Stimulated activated naive B cell treated with anti-CD40 and anti-IgM and Interleukin-4, amounts not matched to agents 10 μg/mL and 1 μg/mL and 100 μg/mL, for 72 hours (primary cell): ENCODE results near the gene SNX32.
A peak's percentile ranks its signal among the peaks of the same experiment; 100 is the strongest.

Source experiments
- ATAC-seq, 2 donors: fragments of 150-1000 bp; cut with Tn5 transposase; replicated peaks; 2 replicates each; pipeline ENCODE4 v1.10.0; 2021; ENCODE audit warnings: moderate library complexity in 1 of 2
- DNase-seq: peaks from one replicate; pipeline ENCODE4 v3.0.0; 2021
- H3K27ac Mint-ChIP-seq: one replicate; pipeline ENCODE4 v1.8.0; 2022; ENCODE audit warnings: mild to moderate bottlenecking, mixed read lengths
- H3K27me3 Mint-ChIP-seq, 2 donors: one replicate each; pipeline ENCODE4 v1.8.0; 2022; ENCODE audit warnings: mixed read lengths in 2 of 2
- H3K36me3 Mint-ChIP-seq, 2 donors: one replicate each; pipeline ENCODE4 v1.8.0; 2022; ENCODE audit warnings: mixed read lengths in 2 of 2, mild to moderate bottlenecking in 1 of 2
- H3K4me1 Mint-ChIP-seq, 2 donors: one replicate each; pipeline ENCODE4 v1.8.0; 2022; ENCODE audit warnings: mixed read lengths in 2 of 2, mild to moderate bottlenecking in 1 of 2
- H3K4me3 Mint-ChIP-seq, 2 donors: one replicate each; pipeline ENCODE4 v1.8.0; 2022; ENCODE audit warnings: mild to moderate bottlenecking in 2 of 2, mixed read lengths in 2 of 2, moderate library complexity in 1 of 2
- H3K9me3 Mint-ChIP-seq, 2 donors: one replicate each; pipeline ENCODE4 v1.8.0; 2022; ENCODE audit warnings: mixed read lengths in 2 of 2, mild to moderate bottlenecking in 1 of 2

Gene SNX32

GRCh38 chr11:65869643-65870306 is 36.0 kb downstream of the SNX32 start:
- Mint-ChIP-seq H3K27ac (peak overlapping the region; percentile 59), H3K27me3 (peaks cover 0 to 8% of the 10 kb centered on the region in 2 donors), H3K9me3 (no peaks in the 10 kb centered on the region), H3K4me1 (peaks cover 27 to 28% of the 10 kb centered on the region in 2 donors), H3K36me3 (peaks cover 23 to 33% of the 10 kb centered on the region in 2 donors), H3K4me3 (no peak overlapping the region)
- no peak for ATAC-seq
- DNase-seq = no peak

- Mint-ChIP-seq H3K27me3 (peaks cover 0 to 8% of the 10 kb centered on the region in 2 donors), H3K4me1 (peaks cover 24 to 28% of the 10 kb centered on the region in 2 donors), H3K9me3 (no peaks in the 10 kb centered on the region), H3K36me3 (peaks cover 19 to 29% of the 10 kb centered on the region in 2 donors), H3K27ac (peak overlapping the region; percentile 70), H3K4me3 (no peak overlapping the region)
- ATAC-seq (no peak), DNase-seq (no peak)
Measured at GRCh38 chr11:65870307-65870658, 36.5 kb downstream of the SNX32 start.

- Mint-ChIP-seq H3K27me3 (peaks cover 0 to 8% of the 10 kb centered on the region in 2 donors), H3K9me3 (no peaks in the 10 kb centered on the region), H3K36me3 (peaks cover 15 to 22% of the 10 kb centered on the region in 2 donors), H3K27ac (peak overlapping the region; percentile 70), H3K4me3 (peak overlapping the region; percentile 8 to 32), H3K4me1 (peaks cover 23 to 28% of the 10 kb centered on the region in 2 donors)
- ATAC-seq (peak in 1 of 2 donors; percentile 2), DNase-seq (no peak)
Measured at GRCh38 chr11:65870706-65871681, 37.2 kb downstream of the SNX32 start.

- H3K4me3 Mint-ChIP-seq = peak overlapping the region; percentile 56 to 60
- no peak for ATAC-seq
- peak overlapping the region; percentile 65 for H3K27ac Mint-ChIP-seq
- peaks cover 0 to 8% of the 10 kb centered on the region in 2 donors for H3K27me3 Mint-ChIP-seq
- H3K36me3 Mint-ChIP-seq = peaks cover 12 to 17% of the 10 kb centered on the region in 2 donors
- DNase-seq = no peak
- H3K9me3 Mint-ChIP-seq = no peaks in the 10 kb centered on the region
- H3K4me1 Mint-ChIP-seq = peaks cover 23 to 28% of the 10 kb centered on the region in 2 donors
Measured at GRCh38 chr11:65871811-65872548, 38.2 kb downstream of the SNX32 start.

- no peak for ATAC-seq
- peaks cover 4 to 10% of the 10 kb centered on the region in 2 donors for H3K36me3 Mint-ChIP-seq
Measured at GRCh38 chr11:65872586-65873317, 39.0 kb downstream of the SNX32 start, which contains the start of gene EFEMP2. Gene EFEMP2 (minus strand): TSS chr11:65872800. CDS start chr11:65872354, 446 bp downstream.

GRCh38 chr11:65873318-65874156 is 39.8 kb downstream of the SNX32 start:
- Mint-ChIP-seq H3K9me3 (no peaks in the 10 kb centered on the region), H3K36me3 (peaks cover 0 to 2% of the 10 kb centered on the region in 2 donors), H3K27me3 (peaks cover 0 to 8% of the 10 kb centered on the region in 2 donors), H3K4me1 (peaks cover 23 to 28% of the 10 kb centered on the region in 2 donors), H3K27ac (peak overlapping the region; percentile 93), H3K4me3 (peak overlapping the region; percentile 85 to 86)
- ATAC-seq = peak; percentile 78 to 89
- peak; percentile 93 for DNase-seq

More at GRCh38 chr11:65872586-65873317, 39.0 kb downstream of the SNX32 start, which contains the start of gene EFEMP2:
- peaks cover 0 to 8% of the 10 kb centered on the region in 2 donors for H3K27me3 Mint-ChIP-seq
- peak within 1 kb of the TSS; percentile 85 to 86 for H3K4me3 Mint-ChIP-seq
- no peaks in the 10 kb centered on the region for H3K9me3 Mint-ChIP-seq
- no peak for DNase-seq
- H3K4me1 Mint-ChIP-seq = peaks cover 23 to 28% of the 10 kb centered on the region in 2 donors
- H3K27ac Mint-ChIP-seq = peak within 1 kb of the TSS; percentile 93

- H3K4me3 Mint-ChIP-seq = peak within 1 kb of the TSS in 1 of 2 donors; percentile 23
- H3K4me1 Mint-ChIP-seq = peaks cover 11 to 21% of the 10 kb centered on the region in 2 donors
- no peak for DNase-seq
- peak in 1 of 2 donors; percentile 23 for ATAC-seq
- peak within 1 kb of the TSS; percentile 37 for H3K27ac Mint-ChIP-seq
- H3K9me3 Mint-ChIP-seq = no peaks in the 10 kb centered on the region
- no peaks in the 10 kb centered on the region for H3K27me3 Mint-ChIP-seq
- H3K36me3 Mint-ChIP-seq = peaks cover 16 to 31% of the 10 kb centered on the region in 2 donors
Measured at GRCh38 chr11:65879617-65880016, 45.9 kb downstream of the SNX32 start, which contains the start of gene CTSW. Gene CTSW (plus strand): TSS chr11:65879837. CDS start chr11:65879855, 18 bp downstream.

GRCh38 chr11:65880027-65880426 is 46.3 kb downstream of the SNX32 start:
- no peaks in the 10 kb centered on the region for H3K27me3 Mint-ChIP-seq
- H3K36me3 Mint-ChIP-seq = peaks cover 18 to 35% of the 10 kb centered on the region in 2 donors
- H3K27ac Mint-ChIP-seq = no peak overlapping the region
- peaks cover 15 to 26% of the 10 kb centered on the region in 2 donors for H3K4me1 Mint-ChIP-seq
- ATAC-seq (no peak), DNase-seq (no peak)
- H3K4me3 Mint-ChIP-seq = no peak overlapping the region
- no peaks in the 10 kb centered on the region for H3K9me3 Mint-ChIP-seq

- peaks cover 22 to 39% of the 10 kb centered on the region in 2 donors for H3K36me3 Mint-ChIP-seq
- DNase-seq (no peak), ATAC-seq (no peak)
- peaks cover 18 to 31% of the 10 kb centered on the region in 2 donors for H3K4me1 Mint-ChIP-seq
- no peak overlapping the region for H3K27ac Mint-ChIP-seq
- no peaks in the 10 kb centered on the region for H3K27me3 Mint-ChIP-seq
- peak overlapping the region in 1 of 2 donors; percentile 23 for H3K4me3 Mint-ChIP-seq
- H3K9me3 Mint-ChIP-seq = no peaks in the 10 kb centered on the region
Measured at GRCh38 chr11:65880844-65881421, 47.2 kb downstream of the SNX32 start.

GRCh38 chr11:65882120-65883057 is 48.6 kb downstream of the SNX32 start:
- ATAC-seq (no peak), DNase-seq (no peak)
- H3K4me1 Mint-ChIP-seq = peaks cover 28 to 44% of the 10 kb centered on the region in 2 donors
- no peaks in the 10 kb centered on the region for H3K9me3 Mint-ChIP-seq
- peaks cover 31 to 47% of the 10 kb centered on the region in 2 donors for H3K36me3 Mint-ChIP-seq
- H3K27me3 Mint-ChIP-seq = no peaks in the 10 kb centered on the region
- H3K27ac Mint-ChIP-seq = no peak overlapping the region
- H3K4me3 Mint-ChIP-seq = no peak overlapping the region

GRCh38 chr11:65883058-65883761 is 49.4 kb downstream of the SNX32 start:
- peaks cover 33 to 49% of the 10 kb centered on the region in 2 donors for H3K36me3 Mint-ChIP-seq
- ATAC-seq = no peak
- no peak for DNase-seq
- H3K27ac Mint-ChIP-seq = no peak overlapping the region
- H3K27me3 Mint-ChIP-seq = no peaks in the 10 kb centered on the region
- no peaks in the 10 kb centered on the region for H3K9me3 Mint-ChIP-seq
- H3K4me3 Mint-ChIP-seq = no peak overlapping the region
- H3K4me1 Mint-ChIP-seq = peaks cover 31 to 52% of the 10 kb centered on the region in 2 donors
